HG02884 (cell line): ENCODE data around the gene CIAO2B.
A peak's percentile ranks its signal among the peaks of the same experiment; 100 is the strongest.
"Not testable (repeated sequence)": the region's sequence is repeated elsewhere in the genome, so short reads cannot be mapped to it uniquely, and the experiment has no call there.

Experiments
- ATAC-seq: cut with Tn5 transposase; IDR thresholded peaks from one replicate; pipeline ENCODE4 v1.9.1; 2021; ENCODE audit warnings: mild to moderate bottlenecking, moderate library complexity; ENCODE audit not compliant: unreplicated experiment

The CIAO2B gene

GRCh38 chr16:66939366-66939765, 5.2 kb upstream of the CIAO2B start:
- ATAC-seq, result no peak

GRCh38 chr16:66937725-66938337, 3.6 kb upstream of the CIAO2B start:
- no peak for ATAC-seq

- no peak for ATAC-seq
Measured at GRCh38 chr16:66936889-66937554, 2.8 kb upstream of the CIAO2B start.

- ATAC-seq, result no peak
Measured at GRCh38 chr16:66936462-66936861, 2.3 kb upstream of the CIAO2B start.

GRCh38 chr16:66935314-66936011, 1.3 kb upstream of the CIAO2B start, which contains the start of gene CES2:
Gene CES2, plus strand, starts transcription at chr16:66935516. Its CDS starts 120 bp downstream, at chr16:66935636.
- no peak for ATAC-seq

GRCh38 chr16:66934839-66935313, 674 bp upstream of the CIAO2B start:
- not testable (repeated sequence) for ATAC-seq

GRCh38 chr16:66933776-66934137, 445 bp downstream of the CIAO2B start:
- ATAC-seq, result peak; percentile 26

- no peak for ATAC-seq
Measured at GRCh38 chr16:66932076-66932475, 2.1 kb downstream of the CIAO2B start.

GRCh38 chr16:66931665-66932064, 2.5 kb downstream of the CIAO2B start:
- no peak for ATAC-seq

GRCh38 chr16:66930189-66930588, 4.0 kb downstream of the CIAO2B start:
- no peak for ATAC-seq

GRCh38 chr16:66928702-66929388, 5.4 kb downstream of the CIAO2B start:
- no peak for ATAC-seq

GRCh38 chr16:66927918-66928649, 6.1 kb downstream of the CIAO2B start:
- ATAC-seq, result no peak

- no peak for ATAC-seq
Measured at GRCh38 chr16:66926961-66927436, 7.2 kb downstream of the CIAO2B start.

- no peak for ATAC-seq
Measured at GRCh38 chr16:66926171-66926947, 7.8 kb downstream of the CIAO2B start.

- no peak for ATAC-seq
Measured at GRCh38 chr16:66925322-66925840, 8.8 kb downstream of the CIAO2B start, which contains the start of gene RRAD. Gene RRAD, minus strand, starts transcription at chr16:66925535. Its CDS starts 356 bp downstream, at chr16:66925179.

- ATAC-seq, result no peak
Measured at GRCh38 chr16:66924527-66925321, 9.5 kb downstream of the CIAO2B start.

- ATAC-seq, result no peak
Measured at GRCh38 chr16:66923866-66924265, 10.3 kb downstream of the CIAO2B start.

GRCh38 chr16:66923247-66923731, 10.9 kb downstream of the CIAO2B start:
- no peak for ATAC-seq
